OCI-M2 (cell line): ENCODE results near the gene NBAS.
"Not testable (repeated sequence)": the region's sequence is repeated elsewhere in the genome, so short reads cannot be mapped to it uniquely, and the experiment has no call there.

ENCODE experiments used
- DNase-seq: peaks from one replicate; lab custom pipeline; 2025; ENCODE audit not compliant: unreplicated experiment; lab: John Stamatoyannopoulos, UW

The NBAS gene

DNA sequence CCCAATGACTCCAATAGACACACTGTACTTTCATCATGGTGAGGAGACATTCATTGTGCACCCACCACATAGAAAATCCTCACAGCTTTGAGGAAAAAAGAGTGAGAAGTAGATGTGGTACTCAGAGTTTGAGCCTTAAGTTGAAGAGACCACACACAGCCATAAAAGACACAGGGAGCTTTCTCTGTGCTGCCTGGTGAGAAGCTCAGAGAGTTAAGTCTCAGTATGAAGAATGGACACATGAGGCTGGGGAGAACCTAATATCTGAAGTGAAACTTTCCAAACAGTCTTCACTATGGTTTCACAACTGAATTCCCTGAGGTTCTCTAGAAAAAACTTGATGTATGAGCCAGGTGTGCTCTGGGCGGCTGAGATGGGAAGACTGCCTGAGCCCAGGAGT lies 237.9 kb downstream of the NBAS start:
- no peak for DNase-seq

- not testable (repeated sequence) for DNase-seq
These were observed 239.7 kb downstream of the NBAS start for GRCh38 chr2:15321481-15321880.

DNA sequence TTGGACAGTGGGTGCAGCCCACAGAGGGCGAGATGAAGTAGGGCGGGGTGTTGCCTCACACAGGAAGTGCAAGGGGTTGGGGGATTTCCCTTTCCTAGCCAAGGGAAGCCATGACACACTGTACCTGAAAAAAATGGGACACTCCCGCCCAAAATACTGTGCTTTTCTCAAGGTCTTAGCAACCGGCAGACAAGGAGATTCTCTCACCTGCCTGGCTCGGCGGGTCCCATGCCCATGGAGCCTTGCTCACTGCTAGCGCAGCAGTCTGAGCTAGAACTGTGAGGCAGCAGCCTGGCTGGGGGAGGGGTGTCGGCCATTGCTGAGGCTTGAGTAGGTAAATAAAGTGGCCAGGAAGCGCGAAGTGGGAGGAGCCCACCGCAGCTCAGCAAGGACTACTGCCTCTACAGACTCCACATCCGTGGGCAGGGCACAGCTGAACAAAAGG lies 244.7 kb downstream of the NBAS start:
- DNase-seq: no peak

- no peak for DNase-seq
These were observed 245.7 kb downstream of the NBAS start for GRCh38 chr2:15315411-15315810.

DNA sequence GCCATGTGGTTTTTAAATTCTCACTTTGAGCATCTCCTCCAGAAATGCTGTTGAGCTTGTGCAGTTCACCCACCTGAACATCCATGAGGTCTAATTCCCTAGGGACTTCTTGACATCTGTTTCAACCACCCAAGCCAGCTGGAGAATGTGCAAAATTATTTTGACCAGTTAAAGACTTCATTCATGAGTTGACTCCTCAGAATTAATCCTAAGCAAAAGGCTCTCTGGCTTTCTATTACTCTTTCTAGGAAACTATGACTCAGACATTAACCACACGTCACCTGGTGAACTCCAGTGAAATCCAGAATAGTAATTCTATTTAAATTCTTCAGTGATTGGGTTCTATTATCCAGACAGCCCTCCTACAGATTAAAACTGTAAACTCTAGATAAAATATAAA lies 247.5 kb downstream of the NBAS start:
- no peak for DNase-seq

GRCh38 chr2:15311926-15312325 lies 249.2 kb downstream of the NBAS start:
- DNase-seq: no peak

DNA sequence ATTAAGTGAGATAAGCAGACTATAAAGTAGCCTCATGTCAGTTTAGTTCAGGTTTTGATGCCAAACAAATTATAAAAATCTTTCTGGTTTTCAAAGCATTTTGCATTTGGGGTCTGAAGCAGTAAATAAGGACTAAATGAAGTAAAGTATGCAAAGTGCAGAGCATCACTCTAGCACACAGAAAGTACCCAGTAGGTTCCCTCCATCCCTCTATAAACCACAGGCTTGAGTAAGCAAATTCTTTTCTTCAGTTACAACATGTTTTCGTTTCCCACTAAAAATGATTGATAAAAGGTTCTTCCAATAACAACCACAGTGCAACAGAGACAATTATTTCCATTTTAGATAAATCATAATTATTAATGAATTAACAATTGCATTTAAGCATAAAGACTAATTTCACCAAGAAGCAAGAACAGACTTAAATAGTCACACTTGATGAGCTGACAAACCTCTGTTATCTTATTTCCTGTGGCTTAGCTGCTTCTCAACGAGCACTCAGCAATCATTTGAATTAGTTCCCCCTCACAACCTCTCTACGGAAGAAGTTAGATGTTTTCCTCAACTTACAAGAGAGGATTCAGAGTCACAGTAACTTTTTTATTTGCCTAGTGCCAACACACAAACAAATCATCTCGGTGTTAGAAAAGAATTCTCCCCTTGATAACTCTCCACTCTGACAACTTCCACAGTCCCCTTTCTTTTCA lies 249.8 kb downstream of the NBAS start:
- no peak for DNase-seq

- no peak for DNase-seq
These were observed 253.6 kb downstream of the NBAS start for GRCh38 chr2:15307526-15307925.

GRCh38 chr2:15306706-15307105 lies 254.4 kb downstream of the NBAS start:
- DNase-seq: no peak

GRCh38 chr2:15303874-15304273 lies 257.3 kb downstream of the NBAS start:
- DNase-seq: no peak

- DNase-seq: no peak
These were observed 259.0 kb downstream of the NBAS start for GRCh38 chr2:15302154-15302553.

GRCh38 chr2:15300624-15301573 lies 260.2 kb downstream of the NBAS start:
- DNase-seq: no peak

DNA sequence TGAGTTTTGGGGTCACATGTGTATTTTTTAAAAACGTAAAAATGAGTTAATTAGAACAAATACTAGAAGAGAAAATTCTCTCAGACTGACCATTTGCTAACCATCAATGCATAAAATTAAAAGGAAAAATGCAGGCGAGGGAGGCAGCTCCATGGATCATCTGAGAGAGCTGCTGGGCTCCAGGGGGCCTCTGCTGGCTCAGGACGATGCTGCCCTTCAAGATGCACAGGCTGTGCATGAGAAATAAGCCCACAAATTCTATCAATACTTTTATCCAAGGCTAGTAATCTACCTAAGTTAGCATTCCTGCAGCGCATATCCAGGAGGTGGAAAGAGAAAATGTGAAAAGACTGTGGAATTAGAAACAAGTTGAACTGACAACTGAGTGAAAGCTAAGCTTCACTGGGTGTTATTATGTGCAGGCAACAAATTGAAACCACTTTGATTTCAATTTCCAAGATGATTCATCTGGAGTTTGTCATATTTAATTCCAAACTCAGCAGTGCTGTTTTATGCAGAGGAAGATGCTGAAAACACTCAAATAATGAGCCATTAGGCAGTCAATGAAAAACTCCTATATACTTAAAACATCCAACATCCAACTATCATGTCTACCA lies 261.1 kb downstream of the NBAS start:
- no peak for DNase-seq

DNA sequence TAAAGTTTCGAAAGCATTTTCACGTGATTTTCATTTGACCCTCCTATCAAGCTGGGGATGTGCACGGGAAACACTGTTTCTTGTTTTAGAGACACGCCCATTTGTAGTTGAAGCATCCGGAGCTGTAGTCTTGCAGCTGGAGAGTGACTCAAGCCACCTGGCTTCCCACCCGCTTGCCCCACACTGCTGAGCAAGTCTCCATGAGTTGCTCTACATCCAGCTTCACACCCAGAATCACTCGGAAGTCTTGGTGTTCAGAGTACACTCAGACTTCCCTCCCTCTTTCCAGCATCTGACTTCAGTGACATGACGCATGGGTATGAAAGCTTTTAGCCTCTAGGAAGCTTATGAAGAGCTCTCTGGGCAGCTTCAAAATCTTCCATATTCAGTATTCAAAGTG lies 262.4 kb downstream of the NBAS start:
- no peak for DNase-seq

DNA sequence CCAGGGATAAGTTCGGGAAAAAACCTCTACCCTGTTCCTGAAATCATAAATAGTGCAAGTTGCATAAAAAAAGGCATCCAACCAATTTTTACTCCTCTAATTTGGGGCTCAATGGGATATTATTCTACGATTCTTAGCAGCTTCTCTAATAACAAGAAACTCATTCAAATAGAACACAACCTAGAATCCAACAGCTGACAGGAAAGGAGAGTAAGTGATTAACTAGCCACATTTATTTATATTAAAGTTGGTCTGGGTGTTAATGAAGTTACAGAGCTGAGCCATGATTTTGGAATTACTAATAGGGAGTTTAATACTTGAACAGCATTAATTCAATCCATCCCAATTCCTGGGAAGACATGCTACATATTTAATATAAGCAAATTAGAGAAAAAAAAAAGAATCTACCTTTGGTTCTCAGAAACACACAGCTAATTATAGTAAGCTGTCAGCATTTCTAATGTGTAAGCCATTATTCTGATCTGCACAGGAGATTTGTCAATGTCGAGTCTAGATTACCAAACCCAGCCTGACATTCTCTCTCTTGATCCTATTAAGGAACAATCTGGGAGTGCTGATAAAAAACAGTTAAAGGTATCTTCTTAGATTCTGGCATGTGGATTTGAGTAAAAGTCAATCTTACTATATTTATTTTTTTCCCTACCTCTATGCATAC lies 267.7 kb downstream of the NBAS start:
- DNase-seq: no peak

GRCh38 chr2:15287447-15288184 lies 273.5 kb downstream of the NBAS start:
- no peak for DNase-seq

GRCh38 chr2:15284614-15285013 lies 276.5 kb downstream of the NBAS start:
- DNase-seq: no peak

DNA sequence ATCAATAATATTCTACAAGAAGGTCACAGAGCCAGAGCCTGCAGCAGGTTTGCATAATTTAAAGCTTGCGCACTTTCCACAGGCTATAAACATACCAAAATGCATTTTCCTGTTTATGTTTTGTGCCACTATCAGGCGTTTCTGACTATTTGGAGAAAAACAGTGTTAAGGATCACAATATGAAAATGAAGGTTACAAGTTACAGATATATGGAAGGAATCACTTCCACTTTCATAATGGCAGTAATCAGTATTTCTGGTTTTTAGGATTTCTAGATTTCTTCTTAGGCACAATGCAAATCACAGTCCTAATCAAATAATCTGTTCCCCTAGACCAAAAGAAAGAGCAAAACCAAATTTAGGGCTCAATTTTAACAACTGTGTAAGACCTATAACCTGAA lies 279.5 kb downstream of the NBAS start:
- no peak for DNase-seq

- DNase-seq: no peak
These were observed 281.8 kb downstream of the NBAS start for GRCh38 chr2:15279201-15279876.

GRCh38 chr2:15278296-15278695 lies 282.8 kb downstream of the NBAS start:
- DNase-seq: no peak
